Endodermal cell (in vitro differentiated cells): ENCODE measurements around the gene NPAS3. TPM values are rescaled to one million over a fixed set of nuclear protein-coding genes. Genes with fewer than 3 reads are reported as not detected.

Source experiments
- DNase-seq: peaks from one replicate; pipeline ENCODE4 v3.0.0-alpha.2; 2017
- H3K27ac ChIP-seq: 2 replicates; pipeline ENCODE4 v1.5.1; 2013; ENCODE audit warnings: mild to moderate bottlenecking, low read depth, low read length, moderate library complexity
- H3K27me3 ChIP-seq: 2 replicates; pipeline ENCODE4 v1.6.1; 2013; ENCODE audit warnings: mild to moderate bottlenecking, low read length, moderate library complexity; ENCODE audit not compliant: insufficient read depth, control insufficient read depth, poor library complexity, severe bottlenecking
- H3K36me3 ChIP-seq: 2 replicates; pipeline ENCODE4 v1.7.0; 2013; ENCODE audit warnings: mild to moderate bottlenecking, low read length, moderate library complexity; ENCODE audit not compliant: control insufficient read depth, insufficient read depth
- H3K4me1 ChIP-seq: one replicate; pipeline ENCODE4 v1.7.0; 2013; ENCODE audit warnings: low read length; ENCODE audit not compliant: control insufficient read depth, insufficient read depth
- H3K4me3 ChIP-seq: 2 replicates; pipeline ENCODE4 v1.5.1; 2013; ENCODE audit warnings: mild to moderate bottlenecking, low read length, moderate library complexity
- H3K9ac ChIP-seq: 2 replicates; pipeline ENCODE4 v1.6.1; 2013; ENCODE audit warnings: mild to moderate bottlenecking, low read length, moderate library complexity; ENCODE audit not compliant: poor library complexity, severe bottlenecking; ENCODE audit errors: extremely low read depth
- H3K9me3 ChIP-seq: 2 replicates; pipeline ENCODE4 v1.6.1; 2013; ENCODE audit warnings: mild to moderate bottlenecking, low read length, moderate library complexity; ENCODE audit not compliant: control insufficient read depth
- H3K27ac Mint-ChIP-seq: 2 replicates; pipeline ENCODE4 v1.8.0; 2020; ENCODE audit warnings: mixed read lengths
- H3K27me3 Mint-ChIP-seq: 2 replicates; pipeline ENCODE4 v1.8.0; 2021; ENCODE audit warnings: mild to moderate bottlenecking, mixed read lengths; ENCODE audit not compliant: insufficient read depth
- H3K36me3 Mint-ChIP-seq: 2 replicates; pipeline ENCODE4 v1.8.0; 2020; ENCODE audit warnings: low read depth, mixed read lengths
- H3K4me1 Mint-ChIP-seq: 2 replicates; pipeline ENCODE4 v1.8.0; 2020; ENCODE audit warnings: mixed read lengths
- H3K4me3 Mint-ChIP-seq: 2 replicates; pipeline ENCODE4 v1.8.0; 2020; ENCODE audit warnings: mild to moderate bottlenecking, moderate library complexity, mixed read lengths
- H3K9me3 Mint-ChIP-seq: 2 replicates; pipeline ENCODE4 v1.8.0; 2020; ENCODE audit warnings: mild to moderate bottlenecking, mixed read lengths
- CTCF ChIP-seq: fragments of 200-600 bp; sonication (generic); conservative IDR thresholded peaks from 2 replicates; pipeline ENCODE4 v1.5.0; 2021; ENCODE audit warnings: antibody characterized with exemption, mild to moderate bottlenecking
- WGBS, 2 experiments: methylation state at CpG; one replicate each; pipeline versions ENCODE4 v1.1.5 to v1.1.7; 2013; ENCODE audit warnings: missing lambda C conversion rate in 2 of 2, mixed read lengths in 1 of 2; ENCODE audit not compliant: insufficient coverage in 1 of 2, insufficient read length in 1 of 2; 5-methylcytosine and 5-hydroxymethylcytosine counted together
- total RNA-seq, 2 donors: library from RNA; stranded (reverse); fragmentation: NEBNext Ultra II Directional in 1 of 2; extraction: Animal tissue kit (Norgen Biotek cat#: 25700) in 1 of 2; gene quantifications; 2 replicates in 1 of 2; 3 replicates in 1 of 2; pipeline ENCODE4 v1.2.1, GENCODE V29; 2021

NPAS3 gene
- total RNA-seq, 2 donors from 2014 or later = 1.4 to 1.6 TPM

- Histone ChIP-seq H3K9ac (no peak overlapping the region), H3K4me1 (peaks cover 6% of the 10 kb centered on the region), H3K27me3 (no peaks in the 10 kb centered on the region), H3K36me3 (no peaks in the 10 kb centered on the region), H3K27ac (no peak overlapping the region), H3K4me3 (no peak overlapping the region), H3K9me3 (no peaks in the 10 kb centered on the region)
- Mint-ChIP-seq H3K4me1 (peaks cover 3% of the 10 kb centered on the region), H3K27me3 (no peaks in the 10 kb centered on the region), H3K36me3 (no peaks in the 10 kb centered on the region), H3K4me3 (no peak overlapping the region), H3K27ac (no peak overlapping the region), H3K9me3 (no peaks in the 10 kb centered on the region)
- 87 to 90% methylated on average over 3 to 4 of the region's 4 CpGs for WGBS, 2 experiments
- DNase-seq = no peak
- no peak for TF ChIP-seq CTCF
These were observed 352.0 kb downstream of the NPAS3 start for GRCh38 chr14:33290641-33291040.

DNA sequence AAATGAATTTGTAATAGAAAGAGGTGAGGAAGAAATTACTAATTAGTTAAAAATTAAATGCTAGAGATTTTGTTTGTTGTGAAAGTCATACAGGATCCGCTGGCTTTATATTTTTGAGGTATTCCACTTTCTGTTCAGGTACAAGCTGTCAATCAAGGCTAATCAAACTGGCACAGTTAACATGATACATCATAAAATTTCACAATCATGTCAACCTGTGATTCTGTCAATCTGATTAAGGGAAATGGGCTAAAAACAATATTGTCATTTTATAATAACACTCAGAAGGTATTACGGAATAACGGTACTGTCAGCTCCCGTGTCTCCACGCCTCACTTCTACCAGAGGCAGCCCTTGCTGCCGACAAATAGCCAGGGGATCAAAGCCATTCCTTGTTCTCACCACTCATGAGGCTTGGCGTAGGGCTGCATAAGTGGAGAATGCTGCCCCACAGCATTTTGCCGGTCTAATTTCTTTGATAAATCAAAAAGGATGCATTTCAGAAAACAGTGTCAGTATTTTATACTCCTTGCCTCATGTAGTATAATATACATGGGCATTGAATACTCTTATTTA lies 352.9 kb downstream of the NPAS3 start:
- no peaks in the 10 kb centered on the region for H3K27me3 ChIP-seq
- no peaks in the 10 kb centered on the region for H3K36me3 Mint-ChIP-seq
- H3K27me3 Mint-ChIP-seq = no peaks in the 10 kb centered on the region
- WGBS, 2 experiments = 96% methylated on average over 6 to 8 of the region's 8 CpGs
- H3K9ac ChIP-seq = no peak overlapping the region
- no peak for TF ChIP-seq CTCF
- no peaks in the 10 kb centered on the region for H3K9me3 ChIP-seq
- no peak for DNase-seq
- H3K4me3 Mint-ChIP-seq = no peak overlapping the region
- peaks cover 6% of the 10 kb centered on the region for H3K4me1 ChIP-seq
- no peak overlapping the region for H3K4me3 ChIP-seq
- H3K9me3 Mint-ChIP-seq = no peaks in the 10 kb centered on the region
- H3K27ac Mint-ChIP-seq = no peak overlapping the region
- H3K36me3 ChIP-seq = no peaks in the 10 kb centered on the region
- H3K27ac ChIP-seq = no peak overlapping the region
- peaks cover 8% of the 10 kb centered on the region for H3K4me1 Mint-ChIP-seq

DNA sequence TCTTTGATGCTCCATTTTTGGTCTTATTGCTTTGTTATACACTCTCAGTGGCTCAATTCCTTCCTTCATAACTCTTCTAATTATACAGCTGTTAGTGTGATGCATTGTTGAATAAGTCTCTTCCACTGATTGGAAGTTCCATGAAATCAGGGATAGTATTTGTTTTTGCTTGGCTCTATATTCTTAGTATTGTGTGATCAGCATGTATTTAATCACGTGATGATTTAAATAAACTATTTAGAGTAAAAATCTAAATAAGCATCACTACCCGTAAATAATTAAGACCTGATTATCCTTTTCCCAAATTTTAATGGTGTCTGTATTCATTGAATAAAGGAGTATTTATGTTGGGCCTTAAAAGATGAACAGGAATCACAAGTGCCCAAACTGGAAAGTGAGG lies 355.7 kb downstream of the NPAS3 start:
- H3K9me3 ChIP-seq = no peaks in the 10 kb centered on the region
- Mint-ChIP-seq H3K9me3 (no peaks in the 10 kb centered on the region), H3K36me3 (no peaks in the 10 kb centered on the region), H3K27me3 (no peaks in the 10 kb centered on the region), H3K4me1 (peaks cover 11% of the 10 kb centered on the region), H3K4me3 (no peak overlapping the region), H3K27ac (no peak overlapping the region)
- H3K27ac ChIP-seq = no peak overlapping the region
- 80% methylated on average over 1 of the region's 2 CpGs; no CpG with 5 or more reads in 1 of the 2 experiments for WGBS, 2 experiments
- no peak for DNase-seq
- no peaks in the 10 kb centered on the region for H3K36me3 ChIP-seq
- peaks cover 6% of the 10 kb centered on the region for H3K4me1 ChIP-seq
- no peak overlapping the region for H3K4me3 ChIP-seq
- H3K27me3 ChIP-seq = no peaks in the 10 kb centered on the region
- no peak for TF ChIP-seq CTCF
- H3K9ac ChIP-seq = no peak overlapping the region
